Measurements from ENCODE around the gene ITGA8. TPM values are rescaled to one million over a fixed set of nuclear protein-coding genes. Genes with fewer than 3 reads are reported as not detected.

The ITGA8 gene
- total and polyA plus RNA-seq, 9 donors: 3.5 to 58.0 (median 6.8) TPM

DNA sequence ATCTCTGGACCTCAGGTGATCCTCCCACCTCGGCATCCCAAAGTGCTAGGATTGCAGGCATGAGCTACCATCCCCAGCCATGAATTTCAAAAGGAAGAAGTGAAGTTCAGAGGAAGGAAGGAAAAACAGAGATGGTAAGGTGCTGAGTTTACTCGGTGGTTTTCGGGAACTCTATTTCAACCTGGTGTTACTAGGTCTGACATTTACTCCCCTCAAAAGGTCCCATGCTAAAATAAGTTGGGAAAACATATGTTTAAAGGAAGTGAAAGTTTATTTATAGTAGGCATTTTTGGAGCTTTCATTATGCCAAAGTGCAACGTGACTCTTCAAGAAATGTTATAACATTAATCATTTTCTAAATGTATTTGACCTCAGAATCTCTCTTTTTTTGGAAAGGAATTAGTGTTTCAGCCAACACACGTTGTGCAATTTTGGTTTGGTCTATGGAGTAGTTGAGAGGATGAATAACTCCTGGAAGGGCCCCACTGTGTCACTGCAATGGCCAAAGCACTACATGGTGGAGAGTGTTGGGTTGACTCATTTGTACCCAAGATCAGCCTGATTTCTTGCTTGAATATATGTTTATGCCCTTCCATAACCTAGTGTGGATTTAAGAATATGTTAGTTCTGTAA, 233.9 kb downstream of the ITGA8 start:
- no peaks in the 10 kb centered on the region for H3K4me1 ChIP-seq (ENCODE audit: insufficient read depth)
- intact Hi-C loops (cut with DNase I): no loop called here
- peak in 1 of 5 donors; percentile 38 for DNase-seq
- no peak overlapping the region for H3K27ac ChIP-seq
- H3K9me3 ChIP-seq: no peaks in the 10 kb centered on the region
- no peak overlapping the region for H3K4me3 ChIP-seq
- H3K27me3 ChIP-seq: no peaks in the 10 kb centered on the region
- 43 to 49% (median 47%) methylated on average over 5 of the region's 5 CpGs for WGBS, 3 donors
- no peak for TF ChIP-seq POLR2A (IDR thresholded peaks at IDR 0.05)
- no peak for TF ChIP-seq EP300 (IDR thresholded peaks at IDR 0.05)
- TF ChIP-seq, protein P1, sequence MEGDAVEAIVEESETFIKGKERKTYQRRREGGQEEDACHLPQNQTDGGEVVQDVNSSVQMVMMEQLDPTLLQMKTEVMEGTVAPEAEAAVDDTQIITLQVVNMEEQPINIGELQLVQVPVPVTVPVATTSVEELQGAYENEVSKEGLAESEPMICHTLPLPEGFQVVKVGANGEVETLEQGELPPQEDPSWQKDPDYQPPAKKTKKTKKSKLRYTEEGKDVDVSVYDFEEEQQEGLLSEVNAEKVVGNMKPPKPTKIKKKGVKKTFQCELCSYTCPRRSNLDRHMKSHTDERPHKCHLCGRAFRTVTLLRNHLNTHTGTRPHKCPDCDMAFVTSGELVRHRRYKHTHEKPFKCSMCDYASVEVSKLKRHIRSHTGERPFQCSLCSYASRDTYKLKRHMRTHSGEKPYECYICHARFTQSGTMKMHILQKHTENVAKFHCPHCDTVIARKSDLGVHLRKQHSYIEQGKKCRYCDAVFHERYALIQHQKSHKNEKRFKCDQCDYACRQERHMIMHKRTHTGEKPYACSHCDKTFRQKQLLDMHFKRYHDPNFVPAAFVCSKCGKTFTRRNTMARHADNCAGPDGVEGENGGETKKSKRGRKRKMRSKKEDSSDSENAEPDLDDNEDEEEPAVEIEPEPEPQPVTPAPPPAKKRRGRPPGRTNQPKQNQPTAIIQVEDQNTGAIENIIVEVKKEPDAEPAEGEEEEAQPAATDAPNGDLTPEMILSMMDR (IDR thresholded peaks at IDR 0.05): no peak
- H3K36me3 ChIP-seq: no peaks in the 10 kb centered on the region

DNA sequence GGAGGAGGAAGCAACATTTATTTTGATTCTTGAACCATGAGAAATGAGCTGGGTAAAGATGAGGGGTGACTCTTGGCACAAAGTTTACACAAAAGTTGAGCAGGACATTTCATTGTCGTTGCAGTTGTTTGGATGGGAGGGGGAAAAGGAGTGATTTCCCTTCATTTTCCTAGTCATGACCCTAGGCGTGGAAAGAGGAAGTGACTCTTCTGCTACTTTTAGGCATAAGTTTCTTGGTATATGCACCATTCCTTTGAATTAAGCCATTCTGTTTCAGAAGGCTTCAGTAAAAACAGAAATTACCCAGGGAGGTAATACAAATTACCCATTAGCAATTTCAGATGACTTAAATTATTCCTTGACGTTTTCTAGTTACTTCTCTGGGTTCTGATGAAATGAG, 234.7 kb downstream of the ITGA8 start:
- TF ChIP-seq, protein P1 (IDR thresholded peaks at IDR 0.05): no peak
- TF ChIP-seq POLR2A (IDR thresholded peaks at IDR 0.05) (no peak), EP300 (IDR thresholded peaks at IDR 0.05) (no peak)
- H3K27me3 ChIP-seq: no peaks in the 10 kb centered on the region
- no peaks in the 10 kb centered on the region for H3K36me3 ChIP-seq
- 35 to 43% (median 42%) methylated on average over 3 of the region's 3 CpGs for WGBS, 3 donors
- no peaks in the 10 kb centered on the region for H3K9me3 ChIP-seq
- intact Hi-C loops (cut with DNase I): no loop called here
- no peak overlapping the region for H3K27ac ChIP-seq
- H3K4me1 ChIP-seq (ENCODE audit: insufficient read depth): no peaks in the 10 kb centered on the region
- no peak overlapping the region for H3K4me3 ChIP-seq
- DNase-seq: no peak

DNA sequence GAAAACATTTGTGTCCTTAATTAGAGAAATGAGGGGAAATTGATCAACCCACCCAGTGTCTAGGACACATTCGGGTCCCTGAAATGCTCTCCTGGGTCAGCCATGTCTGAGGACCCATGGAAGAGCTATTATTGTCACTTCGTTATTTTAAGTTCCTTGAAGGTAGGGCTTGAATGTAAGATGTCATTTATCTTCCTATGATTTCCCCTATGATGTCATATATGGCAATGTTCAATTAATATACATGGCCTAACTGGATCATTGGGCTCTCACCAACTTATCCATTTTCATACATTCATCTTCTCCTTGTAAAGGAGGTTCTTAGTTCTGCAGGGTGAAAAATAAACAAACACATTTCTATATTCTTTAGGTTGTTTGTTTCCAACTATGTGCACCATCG, 235.6 kb downstream of the ITGA8 start:
- Histone ChIP-seq H3K27me3 (no peaks in the 10 kb centered on the region), H3K36me3 (no peaks in the 10 kb centered on the region), H3K9me3 (no peaks in the 10 kb centered on the region), H3K27ac (no peak overlapping the region), H3K4me1 (ENCODE audit: insufficient read depth) (no peaks in the 10 kb centered on the region), H3K4me3 (no peak overlapping the region)
- TF ChIP-seq EP300 (IDR thresholded peaks at IDR 0.05) (no peak), POLR2A (IDR thresholded peaks at IDR 0.05) (no peak)
- TF ChIP-seq, protein P1 (IDR thresholded peaks at IDR 0.05): no peak
- WGBS, 3 donors: 60 to 65% (median 62%) methylated on average over 3 of the region's 3 CpGs
- intact Hi-C loops (cut with DNase I): no loop called here
- no peak for DNase-seq

DNA sequence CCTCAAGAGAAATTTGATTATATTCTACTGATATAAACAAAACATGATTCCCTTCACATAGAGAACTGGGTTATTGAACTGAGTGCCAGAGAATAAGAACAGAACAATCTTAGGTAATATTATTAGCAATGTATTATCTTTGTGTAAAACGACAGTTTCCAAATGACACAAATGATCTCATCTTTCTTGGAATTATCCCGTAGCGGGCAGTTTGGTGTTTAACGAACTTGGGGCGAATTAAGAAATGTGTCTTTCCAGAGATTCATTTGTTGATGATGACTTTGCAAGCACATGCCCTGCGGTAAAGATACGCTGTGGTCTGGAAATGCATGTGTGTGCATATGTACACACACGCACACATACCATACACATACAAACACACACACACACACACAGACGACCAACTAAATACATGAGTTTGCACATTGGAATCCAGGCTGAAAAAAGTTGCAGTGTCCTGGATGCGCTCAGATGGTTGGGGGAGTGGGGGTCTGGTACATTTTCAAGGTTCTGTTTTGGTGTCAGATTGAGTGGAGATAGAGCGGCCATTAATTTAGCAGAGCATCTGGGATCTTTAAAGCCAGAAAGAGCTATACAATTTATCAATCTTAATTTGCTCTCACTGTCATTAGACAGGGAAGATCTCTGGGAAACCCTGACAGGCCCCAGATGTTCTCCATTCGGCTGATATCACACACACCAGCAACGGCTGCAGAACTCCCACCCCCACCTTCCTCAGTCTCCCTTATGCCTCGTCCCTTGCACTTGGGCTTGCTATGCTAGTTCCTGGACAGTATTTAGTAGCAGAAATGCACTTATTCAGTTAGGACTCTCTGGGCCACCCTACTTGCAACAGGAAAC, 236.3 kb downstream of the ITGA8 start:
- intact Hi-C loops (cut with DNase I): no loop called here
- Histone ChIP-seq H3K36me3 (no peaks in the 10 kb centered on the region), H3K27ac (no peak overlapping the region), H3K9me3 (no peaks in the 10 kb centered on the region), H3K4me1 (ENCODE audit: insufficient read depth) (no peaks in the 10 kb centered on the region), H3K4me3 (no peak overlapping the region), H3K27me3 (no peaks in the 10 kb centered on the region)
- TF ChIP-seq POLR2A (IDR thresholded peaks at IDR 0.05): no peak
- TF ChIP-seq EP300 (IDR thresholded peaks at IDR 0.05): no peak
- TF ChIP-seq, protein P1 (IDR thresholded peaks at IDR 0.05): no peak
- WGBS, 3 donors: 60 to 67% (median 65%) methylated on average over 14 of the region's 14 CpGs
- DNase-seq: no peak

Data from ovary (tissue), 9 donors.